Spleen (tissue), 11 donors: ENCODE results near the gene SYNGR1. TPM values are rescaled to one million over a fixed set of nuclear protein-coding genes. Genes with fewer than 3 reads are reported as not detected.
A peak's percentile ranks its signal among the peaks of the same experiment; 100 is the strongest.

Experiments used
- DNase-seq: peaks from one replicate; pipeline ENCODE4 v3.0.0-alpha.2; 2020
- H3K27ac ChIP-seq, 8 donors: fragments of 200-600 bp; sonication (generic) in 7 of 8; 1 replicate in 4 of 8; 2 replicates in 4 of 8; pipeline versions ENCODE4 v1.5.0 to v1.8.0; 2016 to 2021; ENCODE audit warnings: inconsistent platforms in 4 of 8, mild to moderate bottlenecking in 4 of 8, moderate library complexity in 1 of 8
- H3K27me3 ChIP-seq, 7 donors: fragments of 200-600 bp; sonication (generic) in 6 of 7; replicated peaks in 1 of 7; 1 replicate in 4 of 7; 2 replicates in 3 of 7; pipeline versions ENCODE4 v1.5.0 to v1.8.0; 2016 to 2021; ENCODE audit warnings: inconsistent platforms in 3 of 7, mild to moderate bottlenecking in 1 of 7
- H3K36me3 ChIP-seq, 6 donors: fragments of 200-600 bp; sonication (generic) in 5 of 6; 1 replicate in 4 of 6; 2 replicates in 2 of 6; pipeline versions ENCODE4 v1.5.0 to v1.8.0; 2016 to 2021; ENCODE audit warnings: inconsistent platforms in 2 of 6
- H3K4me1 ChIP-seq, 6 donors: fragments of 200-600 bp; sonication (generic) in 5 of 6; 1 replicate in 3 of 6; 2 replicates in 3 of 6; pipeline versions ENCODE4 v1.5.0 to v1.8.0; 2016 to 2021; ENCODE audit warnings: inconsistent platforms in 3 of 6
- H3K4me3 ChIP-seq, 8 donors: fragments of 200-600 bp; sonication (generic) in 7 of 8; 1 replicate in 4 of 8; 2 replicates in 4 of 8; pipeline versions ENCODE4 v1.5.0 to v1.8.0; 2016 to 2021; ENCODE audit warnings: inconsistent platforms in 4 of 8, mild to moderate bottlenecking in 4 of 8, moderate library complexity in 2 of 8
- H3K9me3 ChIP-seq, 8 donors: fragments of 200-600 bp; sonication (generic) in 7 of 8; 1 replicate in 4 of 8; 2 replicates in 4 of 8; pipeline versions ENCODE4 v1.5.0 to v1.8.0; 2016 to 2021; ENCODE audit warnings: inconsistent platforms in 4 of 8
- CTCF ChIP-seq, 11 experiments: fragments of 200-600 bp in 7 of 11; fragments of 450-650 bp in 4 of 11; sonication (generic) in 4 of 11; IDR thresholded peaks in 8 of 11; conservative IDR thresholded peaks in 3 of 11; 1 replicate in 7 of 11; 2 replicates in 4 of 11; pipeline versions ENCODE4 v1.4.0 to v1.8.0; 2016 to 2021; ENCODE audit warnings: antibody characterized with exemption in 11 of 11, inconsistent platforms in 4 of 11, mild to moderate bottlenecking in 1 of 11
- POLR2A ChIP-seq, 3 donors: fragments of 450-650 bp; IDR thresholded peaks; one replicate each; pipeline ENCODE4 v1.5.1; 2017; ENCODE audit warnings: antibody characterized with exemption in 3 of 3, mild to moderate bottlenecking in 1 of 3
- POLR2AphosphoS5 ChIP-seq, 3 donors: sonication (generic); formaldehyde crosslinking; IDR thresholded peaks; one replicate each; pipeline ENCODE4 v1.5.1; 2017; ENCODE audit warnings: antibody characterized with exemption in 3 of 3
- WGBS, 5 donors: extraction: QIAGEN DNeasy Blood & Tissue Kit in 3 of 5; methylation state at CpG; one replicate each; pipeline versions ENCODE4 v1.1.5 to v1.1.7; 2013 to 2018; 5-methylcytosine and 5-hydroxymethylcytosine counted together
- intact Hi-C: fragments of 100-400 bp; cut with DNase I; formaldehyde crosslinking; loops from one replicate; pipeline ENCODE4 v1.15.0; 2023; ENCODE audit warnings: low total_unique reads
- polyA plus RNA-seq, 3 donors: library from polyadenylated mRNA; stranded (reverse); fragments of 200-250 nt; gene quantifications; one replicate each; pipeline ENCODE4 v1.2.1, GENCODE V29; 2013
- total RNA-seq, 7 donors: library from RNA; depleted of rRNA in 3 of 7; stranded (reverse); fragments of >200 nt in 3 of 7; fragmentation: NEBNext Ultra II Directional in 4 of 7; extraction: Animal tissue kit (Norgen Biotek cat#: 25700) in 4 of 7; gene quantifications; one replicate each; pipeline versions ENCODE4 v1.1.0 to v1.2.1, GENCODE V29; 2016 to 2021
- donor health status: healthy with polysubstance abuse.
- donor health status: DM: no; HTN: no; CAD: no; lungs with moderate emphysema.
- donor health status: DM: no; HTN: no; CAD: no.
- donor health status: Bipolar disorder and iron deficiency.
- donor health status: healthy.
- donor health status: DM: no; HTN: no; CAD: no.
- donor health status: DM: yes; HTN: yes; CAD: no.

Gene SYNGR1
- total and polyA plus RNA-seq, 10 donors: 8.0 to 35.1 (median 13.3) TPM

GRCh38 chr22:39362271-39362670 is 12.5 kb downstream of the SYNGR1 start:
- no peak overlapping the region for H3K4me3 ChIP-seq
- no peak for DNase-seq
- 74 to 90% (median 80%) methylated on average over 3 to 11 of the region's 11 CpGs for WGBS, 5 donors
- no peaks in the 10 kb centered on the region for H3K27me3 ChIP-seq
- H3K36me3 ChIP-seq: peaks cover 0 to 8% (median 0%) of the 10 kb centered on the region in 6 donors
- intact Hi-C loops: no loop called here
- TF ChIP-seq POLR2AphosphoS5 (IDR thresholded peaks at IDR 0.05) (no peak), CTCF (IDR thresholded peaks at IDR 0.05 in 8 of 11, conservative IDR thresholded peaks at IDR 0.05 in 3 of 11) (no peak), POLR2A (IDR thresholded peaks at IDR 0.05) (no peak)
- no peaks in the 10 kb centered on the region for H3K9me3 ChIP-seq
- H3K27ac ChIP-seq: no peak overlapping the region
- H3K4me1 ChIP-seq: peaks cover 0 to 39% (median 11%) of the 10 kb centered on the region in 6 donors

GRCh38 chr22:39362932-39363331 is 13.1 kb downstream of the SYNGR1 start:
- WGBS, 5 donors: 82 to 91% (median 88%) methylated on average over 4 of the region's 4 CpGs
- H3K36me3 ChIP-seq: peaks cover 0 to 8% (median 0%) of the 10 kb centered on the region in 6 donors
- peaks cover 0 to 44% (median 11%) of the 10 kb centered on the region in 6 donors for H3K4me1 ChIP-seq
- no peak for TF ChIP-seq POLR2A (IDR thresholded peaks at IDR 0.05)
- no peak for TF ChIP-seq POLR2AphosphoS5 (IDR thresholded peaks at IDR 0.05)
- TF ChIP-seq CTCF (IDR thresholded peaks at IDR 0.05 in 8 of 11, conservative IDR thresholded peaks at IDR 0.05 in 3 of 11): no peak
- no peak overlapping the region for H3K4me3 ChIP-seq
- DNase-seq: no peak
- H3K9me3 ChIP-seq: no peaks in the 10 kb centered on the region
- H3K27me3 ChIP-seq: no peaks in the 10 kb centered on the region
- intact Hi-C loops: no loop called here
- peak overlapping the region in 1 of 8 donors; percentile 46 for H3K27ac ChIP-seq

- Histone ChIP-seq H3K4me1 (peaks cover 0 to 54% (median 15%) of the 10 kb centered on the region in 6 donors), H3K27me3 (no peaks in the 10 kb centered on the region), H3K9me3 (no peaks in the 10 kb centered on the region), H3K36me3 (peaks cover 0 to 1% (median 0%) of the 10 kb centered on the region in 6 donors), H3K4me3 (no peak overlapping the region), H3K27ac (peak overlapping the region in 6 of 8 donors; percentile 9 to 48 (median 46))
- intact Hi-C loops: no loop called here
- no peak for TF ChIP-seq POLR2A (IDR thresholded peaks at IDR 0.05)
- TF ChIP-seq CTCF (IDR thresholded peaks at IDR 0.05 in 8 of 11, conservative IDR thresholded peaks at IDR 0.05 in 3 of 11): no peak
- peak in 1 of 3 donors; percentile 47 for TF ChIP-seq POLR2AphosphoS5 (IDR thresholded peaks at IDR 0.05)
- 31 to 69% (median 56%) methylated on average over 6 to 19 of the region's 19 CpGs for WGBS, 5 donors
- no peak for DNase-seq
Measured at GRCh38 chr22:39363751-39364515, 14.1 kb downstream of the SYNGR1 start.

GRCh38 chr22:39364714-39365491 is 15.1 kb downstream of the SYNGR1 start:
- intact Hi-C loops: no loop called here
- no peaks in the 10 kb centered on the region for H3K27me3 ChIP-seq
- DNase-seq: no peak
- H3K27ac ChIP-seq: peak overlapping the region in 5 of 8 donors; percentile 9 to 48 (median 46)
- no peaks in the 10 kb centered on the region for H3K9me3 ChIP-seq
- H3K4me1 ChIP-seq: peaks cover 0 to 57% (median 15%) of the 10 kb centered on the region in 6 donors
- TF ChIP-seq POLR2A (IDR thresholded peaks at IDR 0.05) (no peak), CTCF (IDR thresholded peaks at IDR 0.05 in 8 of 11, conservative IDR thresholded peaks at IDR 0.05 in 3 of 11) (no peak), POLR2AphosphoS5 (IDR thresholded peaks at IDR 0.05) (no peak)
- WGBS, 5 donors: 75 to 83% (median 75%) methylated on average over 11 of the region's 11 CpGs
- no peaks in the 10 kb centered on the region for H3K36me3 ChIP-seq
- no peak overlapping the region for H3K4me3 ChIP-seq
